ENCODE data around the gene NFIX. TPM values are rescaled to one million over a fixed set of nuclear protein-coding genes. Genes with fewer than 3 reads are reported as not detected.

NFIX gene
- total and polyA plus RNA-seq, 2 of the 13 experiments (the other 11 are each of a cell fraction or from before 2014, with no cell fraction given) = 3.4 to 5.4 TPM

DNA sequence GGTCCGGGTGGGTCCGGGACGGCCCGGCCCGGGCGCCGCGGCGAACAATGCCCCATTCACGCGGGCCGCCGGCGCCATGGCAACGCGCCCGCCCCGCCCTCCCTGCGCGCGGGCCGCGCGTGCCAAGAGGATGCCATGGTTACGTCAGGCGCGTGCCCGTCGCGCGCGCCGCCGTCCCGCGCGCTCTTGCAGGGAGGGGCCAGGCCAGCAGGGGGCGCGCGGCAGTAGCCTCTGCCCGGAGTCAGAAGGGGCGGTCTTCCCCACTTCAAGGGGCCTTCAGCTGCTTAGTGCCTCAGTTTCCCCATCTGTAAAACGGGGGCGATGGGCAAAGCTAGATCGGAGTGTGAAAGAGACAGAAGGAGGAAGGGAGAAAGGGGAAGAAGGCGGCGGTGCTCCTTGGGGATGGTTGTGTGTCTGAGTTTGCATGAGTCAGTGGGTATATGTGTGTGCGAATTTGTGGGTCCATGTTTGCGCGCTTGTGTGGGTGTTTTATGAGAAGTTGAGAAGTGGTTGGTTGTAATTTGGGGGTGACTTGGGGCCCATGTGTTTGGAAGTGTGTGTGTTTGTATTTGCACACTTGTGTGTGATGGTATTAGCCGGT lies 11.6 kb upstream of the NFIX start (continued):
- TF ChIP-seq ZNF282 (IDR thresholded peaks at IDR 0.05; ENCODE audit: partially characterized antibody) (no peak), SETDB1 (CRISPR knock-in tag; IDR thresholded peaks at IDR 0.05; ENCODE audit: borderline replicate concordance) (no peak), RFX3 (CRISPR knock-in tag; IDR thresholded peaks at IDR 0.05) (no peak), ZNF546 (CRISPR knock-in tag; conservative IDR thresholded peaks at IDR 0.05) (no peak), ZNF724P (CRISPR knock-in tag; IDR thresholded peaks at IDR 0.05; ENCODE audit: borderline replicate concordance) (no peak), PHF20 (CRISPR knock-in tag; IDR thresholded peaks at IDR 0.05) (no peak), JDP2 (CRISPR knock-in tag; IDR thresholded peaks at IDR 0.05; ENCODE audit: borderline replicate concordance) (no peak), KLF11 (CRISPR knock-in tag; IDR thresholded peaks at IDR 0.05) (no peak), MAFG (CRISPR knock-in tag; IDR thresholded peaks at IDR 0.05) (no peak), ZNF816 (CRISPR knock-in tag; IDR thresholded peaks at IDR 0.05; ENCODE audit: borderline replicate concordance) (no peak), ZBTB20 (CRISPR knock-in tag; IDR thresholded peaks at IDR 0.05; ENCODE audit: borderline replicate concordance, low read depth) (no peak), ATM (IDR thresholded peaks at IDR 0.05; ENCODE audit: borderline replicate concordance) (no peak), ZNF292 (CRISPR knock-in tag; IDR thresholded peaks at IDR 0.05; ENCODE audit: borderline replicate concordance, low read depth) (no peak), NR2F1 (CRISPR knock-in tag; IDR thresholded peaks at IDR 0.05) (no peak)
- TF ChIP-seq, protein P1, sequence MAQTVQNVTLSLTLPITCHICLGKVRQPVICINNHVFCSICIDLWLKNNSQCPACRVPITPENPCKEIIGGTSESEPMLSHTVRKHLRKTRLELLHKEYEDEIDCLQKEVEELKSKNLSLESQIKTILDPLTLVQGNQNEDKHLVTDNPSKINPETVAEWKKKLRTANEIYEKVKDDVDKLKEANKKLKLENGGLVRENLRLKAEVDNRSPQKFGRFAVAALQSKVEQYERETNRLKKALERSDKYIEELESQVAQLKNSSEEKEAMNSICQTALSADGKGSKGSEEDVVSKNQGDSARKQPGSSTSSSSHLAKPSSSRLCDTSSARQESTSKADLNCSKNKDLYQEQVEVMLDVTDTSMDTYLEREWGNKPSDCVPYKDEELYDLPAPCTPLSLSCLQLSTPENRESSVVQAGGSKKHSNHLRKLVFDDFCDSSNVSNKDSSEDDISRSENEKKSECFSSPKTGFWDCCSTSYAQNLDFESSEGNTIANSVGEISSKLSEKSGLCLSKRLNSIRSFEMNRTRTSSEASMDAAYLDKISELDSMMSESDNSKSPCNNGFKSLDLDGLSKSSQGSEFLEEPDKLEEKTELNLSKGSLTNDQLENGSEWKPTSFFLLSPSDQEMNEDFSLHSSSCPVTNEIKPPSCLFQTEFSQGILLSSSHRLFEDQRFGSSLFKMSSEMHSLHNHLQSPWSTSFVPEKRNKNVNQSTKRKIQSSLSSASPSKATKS (CRISPR knock-in tag; IDR thresholded peaks at IDR 0.05) = no peak
- TF ChIP-seq, protein P2, sequence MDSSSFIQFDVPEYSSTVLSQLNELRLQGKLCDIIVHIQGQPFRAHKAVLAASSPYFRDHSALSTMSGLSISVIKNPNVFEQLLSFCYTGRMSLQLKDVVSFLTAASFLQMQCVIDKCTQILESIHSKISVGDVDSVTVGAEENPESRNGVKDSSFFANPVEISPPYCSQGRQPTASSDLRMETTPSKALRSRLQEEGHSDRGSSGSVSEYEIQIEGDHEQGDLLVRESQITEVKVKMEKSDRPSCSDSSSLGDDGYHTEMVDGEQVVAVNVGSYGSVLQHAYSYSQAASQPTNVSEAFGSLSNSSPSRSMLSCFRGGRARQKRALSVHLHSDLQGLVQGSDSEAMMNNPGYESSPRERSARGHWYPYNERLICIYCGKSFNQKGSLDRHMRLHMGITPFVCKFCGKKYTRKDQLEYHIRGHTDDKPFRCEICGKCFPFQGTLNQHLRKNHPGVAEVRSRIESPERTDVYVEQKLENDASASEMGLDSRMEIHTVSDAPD (CRISPR knock-in tag; IDR thresholded peaks at IDR 0.05) = no peak
- TF ChIP-seq, protein P3, sequence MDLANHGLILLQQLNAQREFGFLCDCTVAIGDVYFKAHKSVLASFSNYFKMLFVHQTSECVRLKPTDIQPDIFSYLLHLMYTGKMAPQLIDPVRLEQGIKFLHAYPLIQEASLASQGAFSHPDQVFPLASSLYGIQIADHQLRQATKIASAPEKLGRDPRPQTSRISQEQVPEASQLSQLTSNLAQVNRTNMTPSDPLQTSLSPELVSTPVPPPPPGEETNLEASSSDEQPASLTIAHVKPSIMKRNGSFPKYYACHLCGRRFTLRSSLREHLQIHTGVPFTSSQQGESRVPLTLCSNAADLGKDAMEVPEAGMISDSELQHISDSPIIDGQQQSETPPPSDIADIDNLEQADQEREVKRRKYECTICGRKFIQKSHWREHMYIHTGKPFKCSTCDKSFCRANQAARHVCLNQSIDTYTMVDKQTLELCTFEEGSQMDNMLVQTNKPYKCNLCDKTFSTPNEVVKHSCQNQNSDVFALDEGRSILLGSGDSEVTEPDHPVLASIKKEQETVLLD (CRISPR knock-in tag; IDR thresholded peaks at IDR 0.05; ENCODE audit: low read depth) = peak; percentile 49; the same call in 1 of the 2 replicates
- TF ChIP-seq, protein P4, sequence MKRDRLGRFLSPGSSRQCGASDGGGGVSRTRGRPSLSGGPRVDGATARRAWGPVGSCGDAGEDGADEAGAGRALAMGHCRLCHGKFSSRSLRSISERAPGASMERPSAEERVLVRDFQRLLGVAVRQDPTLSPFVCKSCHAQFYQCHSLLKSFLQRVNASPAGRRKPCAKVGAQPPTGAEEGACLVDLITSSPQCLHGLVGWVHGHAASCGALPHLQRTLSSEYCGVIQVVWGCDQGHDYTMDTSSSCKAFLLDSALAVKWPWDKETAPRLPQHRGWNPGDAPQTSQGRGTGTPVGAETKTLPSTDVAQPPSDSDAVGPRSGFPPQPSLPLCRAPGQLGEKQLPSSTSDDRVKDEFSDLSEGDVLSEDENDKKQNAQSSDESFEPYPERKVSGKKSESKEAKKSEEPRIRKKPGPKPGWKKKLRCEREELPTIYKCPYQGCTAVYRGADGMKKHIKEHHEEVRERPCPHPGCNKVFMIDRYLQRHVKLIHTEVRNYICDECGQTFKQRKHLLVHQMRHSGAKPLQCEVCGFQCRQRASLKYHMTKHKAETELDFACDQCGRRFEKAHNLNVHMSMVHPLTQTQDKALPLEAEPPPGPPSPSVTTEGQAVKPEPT (CRISPR knock-in tag; IDR thresholded peaks at IDR 0.05; ENCODE audit: low read depth) = no peak
- TF ChIP-seq, protein P5, sequence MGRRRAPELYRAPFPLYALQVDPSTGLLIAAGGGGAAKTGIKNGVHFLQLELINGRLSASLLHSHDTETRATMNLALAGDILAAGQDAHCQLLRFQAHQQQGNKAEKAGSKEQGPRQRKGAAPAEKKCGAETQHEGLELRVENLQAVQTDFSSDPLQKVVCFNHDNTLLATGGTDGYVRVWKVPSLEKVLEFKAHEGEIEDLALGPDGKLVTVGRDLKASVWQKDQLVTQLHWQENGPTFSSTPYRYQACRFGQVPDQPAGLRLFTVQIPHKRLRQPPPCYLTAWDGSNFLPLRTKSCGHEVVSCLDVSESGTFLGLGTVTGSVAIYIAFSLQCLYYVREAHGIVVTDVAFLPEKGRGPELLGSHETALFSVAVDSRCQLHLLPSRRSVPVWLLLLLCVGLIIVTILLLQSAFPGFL (CRISPR knock-in tag; IDR thresholded peaks at IDR 0.05) = no peak
- TF ChIP-seq, protein P6, sequence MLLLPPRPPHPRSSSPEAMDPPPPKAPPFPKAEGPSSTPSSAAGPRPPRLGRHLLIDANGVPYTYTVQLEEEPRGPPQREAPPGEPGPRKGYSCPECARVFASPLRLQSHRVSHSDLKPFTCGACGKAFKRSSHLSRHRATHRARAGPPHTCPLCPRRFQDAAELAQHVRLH (CRISPR knock-in tag; IDR thresholded peaks at IDR 0.05; ENCODE audit: borderline replicate concordance, low read depth) = peak; percentile 71; the same call in 1 of the 2 replicates
